NCI-H146 treated with DMSO at 0.1 percent for 48 hours (cell line): Measurements from ENCODE around the gene MICAL2.

Experiments
- DNase-seq: peaks from one replicate; lab custom pipeline; 2025; ENCODE audit not compliant: unreplicated experiment; lab: John Stamatoyannopoulos, UW

Gene MICAL2

GRCh38 chr11:12200991-12201985 lies 90.9 kb downstream of the MICAL2 start:
- DNase-seq = no peak

- DNase-seq = no peak
Measured at GRCh38 chr11:12202661-12203310, 92.4 kb downstream of the MICAL2 start.

DNA sequence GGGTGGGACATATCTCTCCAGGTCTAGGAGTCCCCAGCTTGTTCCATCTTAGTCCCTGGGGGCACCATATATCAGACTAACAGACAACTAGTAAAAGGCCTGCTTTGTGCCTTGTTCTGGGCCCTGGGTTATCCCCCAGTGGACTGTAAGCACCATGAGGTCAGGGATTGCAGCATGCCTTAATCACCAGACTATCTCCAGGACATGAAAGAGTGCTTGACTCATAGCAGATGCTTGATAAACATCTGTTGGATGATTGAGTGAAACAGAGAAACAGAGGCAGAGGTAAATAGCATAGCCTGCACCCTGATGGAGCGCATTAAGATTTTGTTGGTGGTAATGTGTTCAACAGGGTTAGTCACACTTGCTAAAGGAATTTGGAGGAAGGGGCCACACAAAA lies 94.1 kb downstream of the MICAL2 start:
- DNase-seq = no peak

DNA sequence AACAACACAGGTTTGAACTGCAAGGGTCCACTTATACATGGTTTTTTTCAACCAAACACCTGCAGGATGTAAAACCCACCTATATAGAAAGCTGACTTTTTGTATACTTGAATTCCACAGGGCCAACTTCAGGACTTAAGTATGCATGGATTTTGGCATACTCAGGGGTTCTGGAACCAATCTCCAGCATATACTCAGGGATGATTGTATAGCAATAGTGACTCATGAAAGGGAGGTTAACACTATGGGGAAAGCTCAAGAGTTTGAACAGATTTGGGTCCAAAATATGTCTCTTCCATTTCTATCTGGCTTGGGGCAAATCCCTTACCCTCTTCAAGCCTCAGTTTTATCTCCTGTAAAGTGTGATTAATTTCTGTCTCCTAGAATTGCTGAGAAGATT lies 94.9 kb downstream of the MICAL2 start:
- DNase-seq = no peak

- DNase-seq = no peak
Measured at GRCh38 chr11:12206529-12206928, 96.1 kb downstream of the MICAL2 start.

GRCh38 chr11:12207384-12208150 lies 97.2 kb downstream of the MICAL2 start:
- no peak for DNase-seq

DNA sequence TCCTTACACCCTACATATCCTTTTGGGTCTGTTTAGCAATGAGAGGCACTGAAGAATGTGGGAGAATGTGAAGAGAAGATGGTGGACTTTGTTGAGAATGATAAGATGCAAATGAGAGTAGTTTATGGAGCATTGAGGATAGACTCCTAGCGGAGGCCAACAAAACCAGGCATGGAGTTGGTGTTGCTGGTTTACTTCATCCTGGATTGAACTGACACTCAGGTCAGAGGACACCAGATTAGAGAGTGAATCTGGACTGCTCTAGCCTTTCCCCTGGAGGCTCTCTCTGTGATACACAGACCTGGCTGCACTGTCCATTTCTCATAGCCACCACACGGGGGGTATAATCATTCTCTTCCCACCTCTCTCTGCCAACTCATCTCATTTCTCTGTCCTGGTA lies 98.7 kb downstream of the MICAL2 start:
- no peak for DNase-seq

DNA sequence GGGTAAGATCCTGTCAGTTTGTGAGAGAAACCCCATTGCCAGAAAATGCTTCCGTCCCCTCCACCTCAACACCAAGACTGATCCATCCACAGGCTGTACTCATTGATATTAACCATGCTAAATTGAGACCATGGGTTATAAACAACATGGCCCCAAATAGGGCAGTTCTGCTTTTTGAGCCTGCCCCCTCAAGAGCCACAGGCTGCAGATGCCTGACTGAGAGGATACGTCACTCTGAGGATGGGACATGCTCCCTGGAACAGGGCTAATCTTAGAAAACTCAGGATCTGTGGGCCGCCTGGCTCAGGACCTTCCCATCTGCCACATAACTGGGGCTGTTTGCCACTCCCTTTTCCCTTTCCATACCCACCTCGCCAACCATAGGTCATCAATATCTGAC lies 99.8 kb downstream of the MICAL2 start:
- DNase-seq = no peak

DNA sequence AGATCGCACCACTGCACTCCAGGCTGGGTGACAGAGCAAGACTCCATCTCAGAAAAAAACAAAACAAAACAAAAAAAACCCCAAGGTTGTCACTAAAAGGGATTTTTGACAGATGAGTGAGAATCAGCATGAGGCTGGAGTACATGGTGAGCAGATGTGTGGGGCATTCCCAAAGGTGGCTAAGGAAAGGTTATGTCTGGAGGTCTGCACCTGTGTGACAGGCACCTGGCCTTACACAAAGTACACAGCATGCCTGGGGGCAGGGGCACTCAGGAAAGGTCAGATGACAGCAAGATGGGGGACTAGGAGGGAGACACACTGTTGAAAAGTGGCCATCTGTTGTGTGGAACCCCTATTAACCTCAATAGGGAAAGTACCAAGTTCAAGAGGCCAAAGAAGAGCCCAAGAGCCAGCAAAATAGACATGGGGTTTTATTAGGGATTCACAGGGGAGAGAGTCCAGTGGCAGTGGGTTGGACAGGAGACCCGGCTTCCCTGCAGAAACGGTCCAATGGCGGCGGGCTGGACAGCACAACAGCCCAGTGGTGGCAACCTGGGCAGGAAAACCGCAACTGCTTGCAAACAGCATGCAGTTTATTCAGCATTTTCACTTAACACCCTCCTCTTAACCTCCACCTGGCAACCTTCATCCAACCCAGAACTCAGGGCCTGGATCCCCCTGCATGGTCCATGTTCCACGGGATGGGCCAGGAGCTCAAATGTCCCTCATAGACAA lies 101.1 kb downstream of the MICAL2 start:
- no peak for DNase-seq

DNA sequence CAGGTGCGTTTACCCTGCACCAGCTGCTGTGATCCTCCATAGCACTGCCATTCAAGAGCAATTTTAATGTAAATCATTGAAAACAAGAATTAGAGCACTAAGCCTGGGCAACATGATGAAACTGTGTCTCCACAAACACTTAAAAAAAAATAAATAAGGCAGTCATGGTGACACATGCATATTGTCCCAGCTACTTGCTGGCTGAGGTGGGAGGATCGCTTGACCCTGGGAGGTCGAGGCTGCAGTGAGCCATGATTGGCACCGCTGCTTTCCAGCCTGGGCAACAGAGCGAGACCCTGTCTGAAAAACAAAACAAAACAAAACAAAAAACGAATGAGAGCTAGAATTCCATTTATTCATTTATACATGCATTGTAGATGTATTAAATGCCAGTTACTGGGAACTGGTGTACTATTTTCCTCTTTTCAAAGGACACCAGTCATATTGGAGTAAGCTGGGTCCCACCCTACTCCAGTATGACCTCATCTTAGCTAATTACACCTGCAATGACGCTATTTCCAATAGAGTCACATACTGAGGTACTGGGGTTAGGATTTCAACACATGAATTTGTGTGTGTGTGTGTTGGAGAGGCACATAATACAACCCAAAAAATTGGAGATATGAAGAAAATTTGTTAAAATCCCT lies 101.9 kb downstream of the MICAL2 start:
- no peak for DNase-seq

GRCh38 chr11:12212821-12213185 lies 102.4 kb downstream of the MICAL2 start:
- DNase-seq = no peak

GRCh38 chr11:12213883-12214282 lies 103.5 kb downstream of the MICAL2 start:
- no peak for DNase-seq

DNA sequence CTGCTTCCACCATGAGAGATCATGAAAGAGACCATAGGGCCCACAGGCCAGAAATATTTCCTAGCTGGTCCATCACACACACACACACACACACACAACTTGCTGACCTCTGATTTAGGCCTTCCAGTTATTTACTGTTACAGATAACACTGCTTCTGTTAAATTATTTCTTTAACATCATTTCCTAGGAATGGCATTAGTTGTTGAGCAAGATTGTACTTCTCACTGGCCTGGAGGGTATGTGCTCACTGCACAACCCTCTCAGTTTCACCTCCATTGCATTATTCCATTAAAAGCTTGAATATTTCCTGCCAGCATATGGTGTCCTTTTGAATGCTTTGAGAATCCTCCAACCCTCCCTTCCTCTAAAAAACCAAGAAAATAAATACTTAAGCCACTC lies 104.4 kb downstream of the MICAL2 start:
- no peak for DNase-seq

DNA sequence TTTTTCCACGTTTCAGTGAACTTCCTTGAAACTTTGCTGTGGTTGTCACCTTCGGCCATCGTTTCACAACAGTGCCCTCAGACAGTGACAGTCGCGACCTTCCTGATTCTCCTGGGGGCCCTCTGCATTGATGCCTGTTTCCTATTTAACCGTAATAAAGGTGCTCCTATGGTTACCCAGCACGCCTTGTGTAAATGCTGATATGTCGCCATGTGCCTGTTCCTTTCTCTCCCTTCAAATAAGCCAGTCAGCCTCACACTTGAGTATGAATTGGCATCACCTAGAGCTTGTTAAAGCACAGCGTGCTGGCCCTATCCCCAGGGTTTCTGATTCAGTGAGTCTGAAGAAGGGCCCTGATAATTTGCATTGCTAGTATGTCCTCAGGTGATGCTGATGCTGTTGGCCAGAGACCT lies 104.8 kb downstream of the MICAL2 start:
- DNase-seq = peak; percentile 93

DNA sequence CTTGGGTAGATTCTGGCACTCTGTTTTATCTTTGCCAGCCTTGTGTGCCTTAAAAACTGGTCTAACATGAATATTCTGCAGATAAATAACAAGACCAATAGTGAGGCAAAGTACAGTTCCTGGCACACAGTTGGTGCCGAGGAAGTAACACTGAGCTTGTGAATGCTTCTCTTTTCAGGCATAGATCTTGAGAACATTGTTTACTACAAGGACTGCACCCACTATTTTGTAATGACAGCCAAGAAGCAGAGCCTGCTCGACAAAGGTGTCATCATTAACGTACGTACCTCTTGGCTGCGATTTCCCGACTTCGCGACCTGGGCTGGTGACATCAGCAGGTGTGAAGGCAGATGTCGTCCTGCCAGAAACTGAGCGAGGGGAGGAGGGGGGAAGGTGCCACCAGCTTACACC lies 105.7 kb downstream of the MICAL2 start:
- DNase-seq = no peak

GRCh38 chr11:12216671-12217374 lies 106.4 kb downstream of the MICAL2 start:
- DNase-seq = no peak

GRCh38 chr11:12217879-12218278 lies 107.5 kb downstream of the MICAL2 start:
- no peak for DNase-seq

- no peak for DNase-seq
Measured at GRCh38 chr11:12218909-12219308, 108.5 kb downstream of the MICAL2 start.

DNA sequence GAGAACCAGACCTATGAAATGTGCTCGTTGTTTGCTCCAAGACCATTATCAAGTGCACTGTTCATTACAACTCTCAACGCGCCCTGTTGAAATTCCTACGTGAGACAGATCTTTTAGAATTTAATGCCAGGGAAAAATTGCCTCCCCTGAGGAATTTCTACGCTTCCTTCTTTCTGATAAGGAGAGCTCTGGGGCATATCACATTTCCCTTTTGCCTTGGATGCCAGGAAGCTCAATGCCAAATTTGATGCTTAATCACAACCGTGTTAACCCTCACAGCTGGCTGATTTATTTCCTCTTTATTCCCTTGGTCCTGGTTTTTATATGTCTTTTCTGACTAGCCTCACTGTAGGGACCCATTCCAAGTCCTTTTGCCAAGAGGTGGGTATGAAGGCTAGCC lies 109.4 kb downstream of the MICAL2 start:
- no peak for DNase-seq

DNA sequence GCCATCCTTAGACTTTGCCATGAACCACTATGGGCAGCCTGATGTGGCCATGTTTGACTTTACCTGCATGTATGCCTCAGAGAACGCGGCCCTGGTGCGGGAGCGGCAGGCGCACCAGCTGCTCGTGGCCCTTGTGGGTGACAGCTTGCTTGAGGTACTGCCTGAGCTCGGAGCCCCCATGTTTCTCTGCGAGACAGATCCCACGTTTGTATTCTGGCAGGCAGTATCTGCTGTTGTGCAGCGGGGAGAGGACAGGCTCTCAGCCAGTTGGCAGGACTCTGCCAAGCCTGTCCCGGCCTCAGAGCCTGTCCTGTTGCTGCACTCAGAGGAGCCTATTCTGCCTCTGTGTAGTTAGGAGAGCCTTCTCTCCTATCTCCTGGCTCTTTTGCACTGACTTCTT lies 109.9 kb downstream of the MICAL2 start:
- no peak for DNase-seq
